Omental fat pad (tissue), 4 donors: Measurements from ENCODE around the gene ZNF467. TPM values are rescaled to one million over a fixed set of nuclear protein-coding genes. Genes with fewer than 3 reads are reported as not detected.
A peak's percentile ranks its signal among the peaks of the same experiment; 100 is the strongest.

Source experiments
- ATAC-seq: fragments of 150-250 bp; one replicate; pipeline ENCODE4 v1.9.1; 2016; ENCODE audit warnings: mild to moderate bottlenecking, moderate library complexity; ENCODE audit not compliant: low FRiP score
- DNase-seq: peaks from one replicate; pipeline ENCODE4 v3.0.0-alpha.2; 2019; ENCODE audit warnings: low spot score
- CTCF ChIP-seq, 3 donors: fragments of 450-650 bp; IDR thresholded peaks; one replicate each; pipeline ENCODE4 v1.5.1; 2016 to 2017; ENCODE audit warnings: antibody characterized with exemption in 3 of 3, mild to moderate bottlenecking in 3 of 3, moderate library complexity in 2 of 3
- total RNA-seq, 4 donors: library from RNA; depleted of rRNA; stranded (reverse); fragments of >200 nt; gene quantifications; one replicate each; pipeline ENCODE4 v1.1.0, GENCODE V29; 2016

Gene ZNF467, protein sequence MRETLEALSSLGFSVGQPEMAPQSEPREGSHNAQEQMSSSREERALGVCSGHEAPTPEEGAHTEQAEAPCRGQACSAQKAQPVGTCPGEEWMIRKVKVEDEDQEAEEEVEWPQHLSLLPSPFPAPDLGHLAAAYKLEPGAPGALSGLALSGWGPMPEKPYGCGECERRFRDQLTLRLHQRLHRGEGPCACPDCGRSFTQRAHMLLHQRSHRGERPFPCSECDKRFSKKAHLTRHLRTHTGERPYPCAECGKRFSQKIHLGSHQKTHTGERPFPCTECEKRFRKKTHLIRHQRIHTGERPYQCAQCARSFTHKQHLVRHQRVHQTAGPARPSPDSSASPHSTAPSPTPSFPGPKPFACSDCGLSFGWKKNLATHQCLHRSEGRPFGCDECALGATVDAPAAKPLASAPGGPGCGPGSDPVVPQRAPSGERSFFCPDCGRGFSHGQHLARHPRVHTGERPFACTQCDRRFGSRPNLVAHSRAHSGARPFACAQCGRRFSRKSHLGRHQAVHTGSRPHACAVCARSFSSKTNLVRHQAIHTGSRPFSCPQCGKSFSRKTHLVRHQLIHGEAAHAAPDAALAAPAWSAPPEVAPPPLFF
- total RNA-seq, result 10 to 100 TPM in 1 of 4 donors, 1 to 10 TPM in 3; 4.2 to 15.8 (median 7.0) TPM

GRCh38 chr7:149773446-149774236 lies at the start of gene ZNF467:
ZNF467 (minus strand) TSS chr7:149773588; CDS start chr7:149771032, 2,556 bp downstream.
- no peak for DNase-seq
- ATAC-seq, result peak; percentile 7
- no peak for TF ChIP-seq CTCF (IDR thresholded peaks at IDR 0.05)

- no peak for TF ChIP-seq CTCF (IDR thresholded peaks at IDR 0.05)
- DNase-seq (no peak), ATAC-seq (no peak)
These were observed 49.1 kb upstream of the ZNF467 start for GRCh38 chr7:149822353-149822943.

GRCh38 chr7:149821191-149822148 lies 48.1 kb upstream of the ZNF467 start:
- TF ChIP-seq CTCF (IDR thresholded peaks at IDR 0.05), result no peak
- no peak for DNase-seq
- ATAC-seq, result no peak

DNA sequence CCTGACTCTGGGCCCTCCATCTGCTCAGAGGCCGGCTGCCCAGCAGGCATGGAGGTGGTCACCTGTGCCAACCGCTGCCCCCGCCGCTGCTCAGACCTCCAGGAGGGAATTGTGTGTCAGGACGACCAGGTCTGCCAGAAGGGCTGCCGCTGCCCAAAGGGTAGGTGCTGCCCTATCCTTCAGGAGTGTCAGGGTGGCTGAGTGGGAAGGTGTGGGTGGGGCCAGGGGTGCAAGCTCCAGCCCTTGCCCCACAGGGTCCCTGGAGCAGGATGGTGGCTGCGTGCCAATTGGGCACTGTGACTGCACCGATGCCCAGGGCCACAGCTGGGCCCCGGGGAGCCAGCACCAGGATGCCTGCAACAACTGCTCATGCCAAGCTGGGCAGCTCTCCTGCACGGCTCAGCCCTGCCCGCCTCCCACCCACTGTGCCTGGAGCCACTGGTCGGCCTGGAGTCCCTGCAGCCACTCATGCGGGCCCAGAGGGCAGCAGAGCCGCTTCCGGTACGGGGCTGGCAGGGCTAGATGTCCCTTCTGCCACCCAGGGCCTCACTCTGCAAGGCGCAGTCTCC lies 47.3 kb upstream of the ZNF467 start:
- DNase-seq (no peak), ATAC-seq (no peak)
- TF ChIP-seq CTCF (IDR thresholded peaks at IDR 0.05), result no peak

DNA sequence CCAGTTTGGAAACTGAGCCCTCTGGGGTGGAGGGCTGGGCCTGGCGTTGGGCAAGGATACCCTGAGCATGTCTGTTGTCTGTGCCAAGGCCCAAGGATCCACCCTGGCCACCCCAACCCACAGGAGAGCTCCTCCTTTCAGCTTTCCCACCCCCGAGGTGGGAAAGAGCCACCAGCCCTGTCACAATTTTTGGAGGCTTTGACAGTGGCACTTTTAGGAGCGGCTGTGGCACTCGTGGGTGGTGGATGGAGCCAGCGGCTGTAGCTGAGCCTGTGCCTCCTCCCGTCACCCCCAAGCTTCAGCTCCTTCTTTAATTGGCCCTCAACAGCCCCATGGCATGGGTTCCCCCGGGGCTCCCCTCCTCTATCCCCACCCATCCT lies 46.6 kb upstream of the ZNF467 start:
- ATAC-seq (no peak), DNase-seq (no peak)
- TF ChIP-seq CTCF (IDR thresholded peaks at IDR 0.05), result no peak
